HG03159 (cell line): ENCODE measurements around the gene SPHK2.
"Not testable (repeated sequence)": the region's sequence is repeated elsewhere in the genome, so short reads cannot be mapped to it uniquely, and the experiment has no call there.

Source experiments
- ATAC-seq: cut with Tn5 transposase; IDR thresholded peaks from one replicate; pipeline ENCODE4 v1.9.1; 2021; ENCODE audit warnings: mild to moderate bottlenecking, moderate library complexity; ENCODE audit not compliant: unreplicated experiment

SPHK2 gene

DNA sequence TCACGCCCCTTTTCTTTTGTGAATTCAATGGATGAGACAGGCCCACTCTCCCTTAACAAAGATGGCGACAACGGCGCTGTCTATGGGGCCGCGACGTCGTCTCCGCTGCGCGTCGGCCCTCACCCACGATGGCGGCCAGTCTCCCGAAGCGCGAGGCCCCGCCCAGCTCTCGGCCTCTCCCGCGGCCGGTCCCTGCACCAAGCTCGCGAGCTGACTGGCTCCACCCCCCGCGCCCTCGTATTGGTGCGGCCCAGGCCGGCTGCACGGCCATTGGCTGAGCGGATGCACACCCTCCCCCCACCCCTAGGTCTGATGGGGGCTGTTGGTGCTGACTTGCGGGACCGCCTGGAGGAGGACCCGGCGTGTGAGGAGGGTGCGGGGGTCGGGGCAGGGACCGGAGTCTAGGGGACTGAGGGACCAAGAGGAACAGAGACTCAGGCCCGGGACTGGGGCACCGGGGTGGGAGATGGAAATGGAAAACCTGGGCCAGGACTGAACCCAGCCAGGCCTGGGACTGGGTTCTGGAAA lies 4.8 kb downstream of the SPHK2 start:
- peak; percentile 54 for ATAC-seq

GRCh38 chr19:48624791-48625723 lies 5.8 kb downstream of the SPHK2 start:
- ATAC-seq = no peak

DNA sequence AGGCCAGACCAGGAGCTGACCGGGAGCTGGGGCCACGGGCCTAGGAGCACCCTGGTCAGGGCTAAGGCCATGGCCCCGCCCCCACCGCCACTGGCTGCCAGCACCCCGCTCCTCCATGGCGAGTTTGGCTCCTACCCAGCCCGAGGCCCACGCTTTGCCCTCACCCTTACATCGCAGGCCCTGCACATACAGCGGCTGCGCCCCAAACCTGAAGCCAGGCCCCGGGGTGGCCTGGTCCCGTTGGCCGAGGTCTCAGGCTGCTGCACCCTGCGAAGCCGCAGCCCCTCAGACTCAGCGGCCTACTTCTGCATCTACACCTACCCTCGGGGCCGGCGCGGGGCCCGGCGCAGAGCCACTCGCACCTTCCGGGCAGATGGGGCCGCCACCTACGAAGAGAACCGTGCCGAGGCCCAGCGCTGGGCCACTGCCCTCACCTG lies 6.6 kb downstream of the SPHK2 start:
- ATAC-seq = no peak

DNA sequence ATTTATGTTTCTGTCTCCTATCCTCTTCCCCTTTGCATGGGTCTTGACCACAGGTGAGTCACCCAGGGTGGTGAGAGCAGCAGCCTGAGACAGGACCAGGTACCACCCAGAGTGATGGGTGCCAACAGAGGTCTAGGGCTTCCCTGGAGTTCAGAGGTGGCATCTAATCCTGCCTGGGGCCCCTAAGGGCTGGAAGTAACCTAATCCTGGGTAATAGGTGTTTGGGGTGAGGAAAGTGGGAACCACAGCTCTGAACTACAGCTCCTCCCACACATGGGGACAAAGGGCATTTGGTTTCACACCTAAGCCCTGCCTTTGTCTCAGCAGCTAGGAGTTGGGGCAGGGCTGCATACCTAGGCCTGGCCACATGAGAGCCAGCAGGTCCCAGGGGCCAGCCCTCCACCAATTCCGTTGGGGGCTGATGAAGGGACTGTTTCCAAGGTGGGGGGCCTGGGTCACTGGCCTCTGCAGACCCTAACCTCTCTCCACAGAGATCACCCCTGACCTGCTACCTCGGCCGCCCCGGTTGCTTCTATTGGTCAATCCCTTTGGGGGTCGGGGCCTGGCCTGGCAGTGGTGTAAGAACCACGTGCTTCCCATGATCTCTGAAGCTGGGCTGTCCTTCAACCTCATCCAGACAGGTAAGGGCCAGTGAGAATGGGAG lies 8.0 kb downstream of the SPHK2 start:
- ATAC-seq = no peak

DNA sequence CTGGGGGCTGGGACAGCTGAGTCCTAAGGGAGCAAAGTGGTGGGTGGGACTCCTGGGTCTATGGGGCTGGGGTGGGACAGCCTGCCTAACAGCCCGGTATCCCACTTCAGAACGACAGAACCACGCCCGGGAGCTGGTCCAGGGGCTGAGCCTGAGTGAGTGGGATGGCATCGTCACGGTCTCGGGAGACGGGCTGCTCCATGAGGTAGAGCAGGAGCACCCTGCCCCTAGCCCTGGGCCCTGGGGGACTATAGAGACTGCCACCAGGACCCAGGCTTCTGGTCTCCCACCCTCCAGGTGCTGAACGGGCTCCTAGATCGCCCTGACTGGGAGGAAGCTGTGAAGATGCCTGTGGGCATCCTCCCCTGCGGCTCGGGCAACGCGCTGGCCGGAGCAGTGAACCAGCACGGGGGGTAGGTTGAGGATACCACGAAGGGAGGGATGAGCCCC lies 8.6 kb downstream of the SPHK2 start:
- no peak for ATAC-seq

DNA sequence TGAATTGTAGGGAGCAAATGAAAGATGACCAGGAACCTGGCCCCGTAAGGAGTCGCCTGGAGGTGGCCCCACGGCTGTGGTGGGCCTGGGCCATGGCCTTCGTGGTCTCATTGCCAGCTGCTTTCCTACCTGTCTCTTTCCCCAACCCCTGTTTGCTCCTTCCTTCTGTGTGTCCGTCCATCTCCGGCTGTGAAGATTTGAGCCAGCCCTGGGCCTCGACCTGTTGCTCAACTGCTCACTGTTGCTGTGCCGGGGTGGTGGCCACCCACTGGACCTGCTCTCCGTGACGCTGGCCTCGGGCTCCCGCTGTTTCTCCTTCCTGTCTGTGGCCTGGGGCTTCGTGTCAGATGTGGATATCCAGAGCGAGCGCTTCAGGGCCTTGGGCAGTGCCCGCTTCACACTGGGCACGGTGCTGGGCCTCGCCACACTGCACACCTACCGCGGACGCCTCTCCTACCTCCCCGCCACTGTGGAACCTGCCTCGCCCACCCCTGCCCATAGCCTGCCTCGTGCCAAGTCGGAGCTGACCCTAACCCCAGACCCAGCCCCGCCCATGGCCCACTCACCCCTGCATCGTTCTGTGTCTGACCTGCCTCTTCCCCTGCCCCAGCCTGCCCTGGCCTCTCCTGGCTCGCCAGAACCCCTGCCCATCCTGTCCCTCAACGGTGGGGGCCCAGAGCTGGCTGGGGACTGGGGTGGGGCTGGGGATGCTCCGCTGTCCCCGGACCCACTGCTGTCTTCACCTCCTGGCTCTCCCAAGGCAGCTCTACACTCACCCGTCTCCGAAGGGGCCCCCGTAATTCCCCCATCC lies 9.4 kb downstream of the SPHK2 start:
- no peak for ATAC-seq

DNA sequence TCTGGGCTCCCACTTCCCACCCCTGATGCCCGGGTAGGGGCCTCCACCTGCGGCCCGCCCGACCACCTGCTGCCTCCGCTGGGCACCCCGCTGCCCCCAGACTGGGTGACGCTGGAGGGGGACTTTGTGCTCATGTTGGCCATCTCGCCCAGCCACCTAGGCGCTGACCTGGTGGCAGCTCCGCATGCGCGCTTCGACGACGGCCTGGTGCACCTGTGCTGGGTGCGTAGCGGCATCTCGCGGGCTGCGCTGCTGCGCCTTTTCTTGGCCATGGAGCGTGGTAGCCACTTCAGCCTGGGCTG lies 9.9 kb downstream of the SPHK2 start:
- ATAC-seq = no peak

- no peak for ATAC-seq
These were observed 10.4 kb downstream of the SPHK2 start for GRCh38 chr19:48629599-48630295.

- no peak for ATAC-seq
These were observed 11.2 kb downstream of the SPHK2 start for GRCh38 chr19:48630296-48631063.

DNA sequence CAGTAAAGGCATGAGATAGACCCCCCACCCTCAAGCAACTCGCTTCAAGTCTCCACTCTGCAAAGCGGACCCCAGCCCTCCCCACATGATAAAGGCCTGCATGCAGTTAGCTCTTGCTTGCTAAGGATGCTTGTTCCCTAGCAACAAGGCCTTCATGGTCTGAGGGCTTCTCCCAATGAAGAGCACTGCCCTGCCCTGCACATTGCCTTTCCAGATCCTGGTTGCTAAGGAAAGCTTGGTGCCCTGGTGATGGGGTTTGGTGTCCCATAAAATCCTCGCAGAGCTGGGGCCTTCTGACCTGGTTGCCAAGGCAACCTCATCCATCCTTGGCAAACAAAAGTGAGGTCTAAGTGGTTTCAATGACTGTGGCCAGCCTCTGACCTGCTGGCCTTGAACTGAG lies 11.9 kb downstream of the SPHK2 start:
- no peak for ATAC-seq

DNA sequence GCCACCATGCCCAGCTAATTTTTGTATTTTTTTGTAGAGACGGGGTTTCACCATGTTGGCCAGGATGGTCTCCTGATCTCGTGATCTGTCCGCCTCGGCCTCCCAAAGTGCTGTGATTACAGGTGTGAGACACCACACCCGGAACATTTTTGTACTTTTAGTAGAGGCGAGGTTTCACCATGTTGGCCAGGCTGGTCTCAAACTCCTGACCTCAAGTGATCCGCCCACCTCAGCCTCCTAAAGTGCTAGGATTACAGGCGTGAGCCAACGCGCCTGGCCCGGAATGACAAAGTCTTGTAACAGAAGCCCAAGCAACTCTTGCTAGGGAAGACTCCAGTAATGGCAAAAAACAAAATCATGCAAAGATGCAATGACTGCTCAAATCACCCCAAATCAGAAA lies 13.0 kb downstream of the SPHK2 start:
- ATAC-seq = not testable (repeated sequence)

GRCh38 chr19:48632692-48633147 lies 13.4 kb downstream of the SPHK2 start:
- no peak for ATAC-seq

DNA sequence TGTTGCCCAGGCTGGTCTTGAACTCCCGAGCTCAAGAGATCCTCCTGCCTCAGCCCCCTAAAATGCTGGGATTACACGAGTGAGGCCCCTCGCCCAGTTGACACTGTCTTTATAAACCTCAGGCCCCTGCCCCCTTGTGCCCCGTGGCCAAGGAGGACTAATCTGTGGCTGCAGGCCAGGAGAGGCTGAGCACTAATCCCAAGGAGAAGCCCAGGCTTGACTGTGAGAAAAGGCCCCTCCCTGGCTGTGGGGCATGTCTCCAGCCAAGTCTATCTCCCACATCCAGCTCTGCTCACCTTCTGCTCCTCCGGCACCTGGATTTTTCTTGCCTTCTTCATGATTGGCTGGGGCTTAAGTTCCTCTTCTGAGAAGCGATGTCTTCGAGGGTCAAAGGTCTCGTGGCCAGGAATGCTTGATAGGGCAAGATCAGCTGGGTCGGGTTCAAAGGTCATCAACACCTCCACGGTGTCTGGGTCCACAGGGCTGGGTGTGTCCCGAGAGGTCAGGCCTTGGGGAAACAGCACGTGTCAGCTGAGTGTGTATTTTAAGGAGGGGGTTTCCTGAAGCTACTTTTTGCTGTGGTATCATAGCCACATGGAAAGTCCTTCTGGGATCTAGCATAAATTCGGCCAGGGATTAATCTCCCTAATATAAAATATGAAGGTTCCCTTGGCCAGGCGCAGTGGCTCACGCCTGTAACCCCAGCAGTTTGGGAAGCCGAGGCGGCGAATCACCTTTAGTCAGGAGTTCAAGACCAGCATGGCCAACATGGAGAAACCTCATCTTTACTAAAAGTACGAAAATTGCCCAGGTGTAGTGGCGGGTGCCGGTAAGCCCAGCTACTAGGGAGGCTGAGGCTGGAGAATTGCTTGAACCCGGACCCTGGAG lies 14.1 kb downstream of the SPHK2 start:
- no peak for ATAC-seq

- ATAC-seq = no peak
These were observed 14.7 kb downstream of the SPHK2 start for GRCh38 chr19:48634036-48634342.

DNA sequence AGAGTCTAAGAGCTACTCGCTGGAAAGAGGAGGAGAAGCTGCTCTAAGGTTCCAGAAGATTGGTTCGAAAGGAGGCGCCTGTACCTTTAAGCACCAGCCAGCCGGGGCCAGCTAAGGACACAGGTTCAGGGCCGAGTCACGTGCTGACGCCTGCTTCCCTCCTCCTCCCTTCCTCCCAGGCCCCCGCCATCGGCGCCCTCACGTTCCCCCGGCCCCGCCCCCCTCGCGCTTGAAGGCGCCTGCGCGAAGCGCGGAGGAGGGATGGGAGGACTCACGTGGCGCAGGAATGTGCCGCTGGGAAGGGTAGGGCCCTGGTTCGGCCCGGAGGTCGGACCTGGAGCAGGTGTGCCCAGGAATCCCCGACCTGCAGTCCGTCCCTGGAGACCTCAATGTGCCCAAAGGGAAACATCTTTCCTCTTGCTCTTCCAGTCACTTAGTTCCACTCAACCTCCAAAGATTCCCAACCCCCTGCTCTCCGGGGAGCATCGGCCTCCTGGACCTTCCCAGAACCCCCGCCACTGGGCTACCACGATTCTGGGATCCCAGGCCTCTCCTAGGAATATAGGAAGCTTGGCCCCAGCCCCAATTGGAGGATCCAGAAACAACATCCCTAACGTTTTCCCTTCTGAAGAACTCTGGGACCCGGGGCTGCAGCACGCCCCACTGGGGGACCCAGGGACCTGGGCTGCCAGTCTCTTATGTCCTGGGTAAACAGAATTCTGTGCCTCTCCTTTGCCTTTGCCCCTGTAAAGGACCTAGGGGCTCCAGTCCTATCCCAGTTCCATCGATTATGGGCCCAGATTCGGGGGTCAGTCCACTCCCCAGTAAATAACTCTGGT lies 15.3 kb downstream of the SPHK2 start:
- no peak for ATAC-seq

GRCh38 chr19:48635263-48635965 lies 16.1 kb downstream of the SPHK2 start:
- ATAC-seq = no peak
